GM23338 (cell line): Measurements from ENCODE around the gene KRT1.

Experiments used
- CREB1 ChIP-seq: fragments of 250-450 bp; sonication (Bioruptor Pico); IDR thresholded peaks from 2 replicates; pipeline ENCODE4 v1.5.0; 2020; ENCODE audit warnings: low read depth, mild to moderate bottlenecking, moderate library complexity
- EZH2 ChIP-seq: fragments of 200-600 bp; sonication (generic); IDR thresholded peaks from one replicate; pipeline ENCODE4 v1.8.0; 2017; ENCODE audit warnings: antibody characterized with exemption, mild to moderate bottlenecking, low read depth; ENCODE audit not compliant: unreplicated experiment
- EZH2phosphoT487 ChIP-seq: fragments of 200-600 bp; sonication (generic); IDR thresholded peaks from one replicate; pipeline ENCODE4 v1.8.1; 2018; ENCODE audit warnings: antibody characterized with exemption; ENCODE audit not compliant: unreplicated experiment
- JUNB ChIP-seq: IDR thresholded peaks from one replicate; pipeline ENCODE4 v1.6.1; 2016; ENCODE audit warnings: antibody characterized with exemption; ENCODE audit not compliant: unreplicated experiment
- POLR2AphosphoS5 ChIP-seq: IDR thresholded peaks from 2 replicates; pipeline ENCODE4 v1.6.1; 2016; ENCODE audit warnings: antibody characterized with exemption, low read depth
- ZNF114 ChIP-seq: fragments of 250-450 bp; sonication (Bioruptor Pico); IDR thresholded peaks from 2 replicates; pipeline ENCODE4 v1.5.0; 2020; ENCODE audit warnings: mild to moderate bottlenecking, moderate library complexity
- ZNF331 ChIP-seq: fragments of 250-450 bp; sonication (Bioruptor Pico); IDR thresholded peaks from 2 replicates; pipeline ENCODE4 v1.5.0; 2020; ENCODE audit warnings: low read depth, mild to moderate bottlenecking, moderate library complexity
- TF ChIP-seq, protein P1 (sequence below), 2 experiments: fragments of 200-600 bp in 1 of 2; sonication (generic) in 1 of 2; conservative IDR thresholded peaks; 2 replicates each; pipeline versions ENCODE4 v1.5.1 to v1.6.1; 2016 to 2017; ENCODE audit warnings: antibody characterized with exemption in 2 of 2, low read depth in 2 of 2, mild to moderate bottlenecking in 2 of 2, moderate library complexity in 1 of 2
- TF ChIP-seq, protein P2 (sequence below): fragments of 250-450 bp; sonication (Bioruptor Pico); IDR thresholded peaks from 2 replicates; pipeline ENCODE4 v1.5.0; 2020; ENCODE audit warnings: mild to moderate bottlenecking, moderate library complexity

DNA sequence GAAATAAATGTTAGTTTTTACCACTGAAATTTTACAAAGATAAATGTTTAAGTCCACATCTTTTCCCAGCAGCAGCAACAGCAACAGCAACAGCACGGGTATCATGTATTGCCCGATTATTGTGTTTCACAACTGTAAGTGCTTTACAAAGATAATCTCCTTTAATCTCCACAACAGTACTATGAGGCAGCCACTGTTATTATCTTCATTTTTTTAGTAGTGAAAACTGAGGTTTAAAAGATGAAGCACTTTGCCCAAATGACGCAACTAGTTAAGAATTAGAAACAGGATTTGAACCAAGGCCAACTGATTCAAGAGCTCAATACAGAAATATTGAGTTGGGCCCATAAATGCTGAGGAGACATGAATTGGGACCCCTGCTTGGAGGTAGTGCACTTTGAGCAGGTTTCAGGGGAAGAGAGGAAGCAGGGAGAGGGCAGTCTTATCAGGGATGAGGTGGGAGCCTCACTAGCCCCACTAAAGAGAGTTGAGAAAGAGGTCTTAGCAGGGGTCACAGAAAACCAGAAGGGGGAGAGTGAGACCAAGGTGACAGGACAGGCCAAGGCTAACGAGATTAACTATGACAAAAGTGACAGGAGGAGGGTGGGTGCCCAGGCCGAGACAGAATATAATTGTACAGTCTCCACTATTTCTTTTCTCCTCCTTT, 43.5 kb downstream of the KRT1 start:
- TF ChIP-seq CREB1 (no peak), POLR2AphosphoS5 (no peak), EZH2 (no peak), EZH2phosphoT487 (no peak), ZNF331 (no peak), JUNB (no peak), ZNF114 (CRISPR knock-in tag) (no peak)
- TF ChIP-seq, protein P1, sequence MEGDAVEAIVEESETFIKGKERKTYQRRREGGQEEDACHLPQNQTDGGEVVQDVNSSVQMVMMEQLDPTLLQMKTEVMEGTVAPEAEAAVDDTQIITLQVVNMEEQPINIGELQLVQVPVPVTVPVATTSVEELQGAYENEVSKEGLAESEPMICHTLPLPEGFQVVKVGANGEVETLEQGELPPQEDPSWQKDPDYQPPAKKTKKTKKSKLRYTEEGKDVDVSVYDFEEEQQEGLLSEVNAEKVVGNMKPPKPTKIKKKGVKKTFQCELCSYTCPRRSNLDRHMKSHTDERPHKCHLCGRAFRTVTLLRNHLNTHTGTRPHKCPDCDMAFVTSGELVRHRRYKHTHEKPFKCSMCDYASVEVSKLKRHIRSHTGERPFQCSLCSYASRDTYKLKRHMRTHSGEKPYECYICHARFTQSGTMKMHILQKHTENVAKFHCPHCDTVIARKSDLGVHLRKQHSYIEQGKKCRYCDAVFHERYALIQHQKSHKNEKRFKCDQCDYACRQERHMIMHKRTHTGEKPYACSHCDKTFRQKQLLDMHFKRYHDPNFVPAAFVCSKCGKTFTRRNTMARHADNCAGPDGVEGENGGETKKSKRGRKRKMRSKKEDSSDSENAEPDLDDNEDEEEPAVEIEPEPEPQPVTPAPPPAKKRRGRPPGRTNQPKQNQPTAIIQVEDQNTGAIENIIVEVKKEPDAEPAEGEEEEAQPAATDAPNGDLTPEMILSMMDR (conservative IDR thresholded peaks at IDR 0.05; ENCODE audit: low read depth in 2 of 2): 0 out of 4 replicates have a peak, but pooled peaks of 1 of the 2 experiments have one; percentile 7
- TF ChIP-seq, protein P2, sequence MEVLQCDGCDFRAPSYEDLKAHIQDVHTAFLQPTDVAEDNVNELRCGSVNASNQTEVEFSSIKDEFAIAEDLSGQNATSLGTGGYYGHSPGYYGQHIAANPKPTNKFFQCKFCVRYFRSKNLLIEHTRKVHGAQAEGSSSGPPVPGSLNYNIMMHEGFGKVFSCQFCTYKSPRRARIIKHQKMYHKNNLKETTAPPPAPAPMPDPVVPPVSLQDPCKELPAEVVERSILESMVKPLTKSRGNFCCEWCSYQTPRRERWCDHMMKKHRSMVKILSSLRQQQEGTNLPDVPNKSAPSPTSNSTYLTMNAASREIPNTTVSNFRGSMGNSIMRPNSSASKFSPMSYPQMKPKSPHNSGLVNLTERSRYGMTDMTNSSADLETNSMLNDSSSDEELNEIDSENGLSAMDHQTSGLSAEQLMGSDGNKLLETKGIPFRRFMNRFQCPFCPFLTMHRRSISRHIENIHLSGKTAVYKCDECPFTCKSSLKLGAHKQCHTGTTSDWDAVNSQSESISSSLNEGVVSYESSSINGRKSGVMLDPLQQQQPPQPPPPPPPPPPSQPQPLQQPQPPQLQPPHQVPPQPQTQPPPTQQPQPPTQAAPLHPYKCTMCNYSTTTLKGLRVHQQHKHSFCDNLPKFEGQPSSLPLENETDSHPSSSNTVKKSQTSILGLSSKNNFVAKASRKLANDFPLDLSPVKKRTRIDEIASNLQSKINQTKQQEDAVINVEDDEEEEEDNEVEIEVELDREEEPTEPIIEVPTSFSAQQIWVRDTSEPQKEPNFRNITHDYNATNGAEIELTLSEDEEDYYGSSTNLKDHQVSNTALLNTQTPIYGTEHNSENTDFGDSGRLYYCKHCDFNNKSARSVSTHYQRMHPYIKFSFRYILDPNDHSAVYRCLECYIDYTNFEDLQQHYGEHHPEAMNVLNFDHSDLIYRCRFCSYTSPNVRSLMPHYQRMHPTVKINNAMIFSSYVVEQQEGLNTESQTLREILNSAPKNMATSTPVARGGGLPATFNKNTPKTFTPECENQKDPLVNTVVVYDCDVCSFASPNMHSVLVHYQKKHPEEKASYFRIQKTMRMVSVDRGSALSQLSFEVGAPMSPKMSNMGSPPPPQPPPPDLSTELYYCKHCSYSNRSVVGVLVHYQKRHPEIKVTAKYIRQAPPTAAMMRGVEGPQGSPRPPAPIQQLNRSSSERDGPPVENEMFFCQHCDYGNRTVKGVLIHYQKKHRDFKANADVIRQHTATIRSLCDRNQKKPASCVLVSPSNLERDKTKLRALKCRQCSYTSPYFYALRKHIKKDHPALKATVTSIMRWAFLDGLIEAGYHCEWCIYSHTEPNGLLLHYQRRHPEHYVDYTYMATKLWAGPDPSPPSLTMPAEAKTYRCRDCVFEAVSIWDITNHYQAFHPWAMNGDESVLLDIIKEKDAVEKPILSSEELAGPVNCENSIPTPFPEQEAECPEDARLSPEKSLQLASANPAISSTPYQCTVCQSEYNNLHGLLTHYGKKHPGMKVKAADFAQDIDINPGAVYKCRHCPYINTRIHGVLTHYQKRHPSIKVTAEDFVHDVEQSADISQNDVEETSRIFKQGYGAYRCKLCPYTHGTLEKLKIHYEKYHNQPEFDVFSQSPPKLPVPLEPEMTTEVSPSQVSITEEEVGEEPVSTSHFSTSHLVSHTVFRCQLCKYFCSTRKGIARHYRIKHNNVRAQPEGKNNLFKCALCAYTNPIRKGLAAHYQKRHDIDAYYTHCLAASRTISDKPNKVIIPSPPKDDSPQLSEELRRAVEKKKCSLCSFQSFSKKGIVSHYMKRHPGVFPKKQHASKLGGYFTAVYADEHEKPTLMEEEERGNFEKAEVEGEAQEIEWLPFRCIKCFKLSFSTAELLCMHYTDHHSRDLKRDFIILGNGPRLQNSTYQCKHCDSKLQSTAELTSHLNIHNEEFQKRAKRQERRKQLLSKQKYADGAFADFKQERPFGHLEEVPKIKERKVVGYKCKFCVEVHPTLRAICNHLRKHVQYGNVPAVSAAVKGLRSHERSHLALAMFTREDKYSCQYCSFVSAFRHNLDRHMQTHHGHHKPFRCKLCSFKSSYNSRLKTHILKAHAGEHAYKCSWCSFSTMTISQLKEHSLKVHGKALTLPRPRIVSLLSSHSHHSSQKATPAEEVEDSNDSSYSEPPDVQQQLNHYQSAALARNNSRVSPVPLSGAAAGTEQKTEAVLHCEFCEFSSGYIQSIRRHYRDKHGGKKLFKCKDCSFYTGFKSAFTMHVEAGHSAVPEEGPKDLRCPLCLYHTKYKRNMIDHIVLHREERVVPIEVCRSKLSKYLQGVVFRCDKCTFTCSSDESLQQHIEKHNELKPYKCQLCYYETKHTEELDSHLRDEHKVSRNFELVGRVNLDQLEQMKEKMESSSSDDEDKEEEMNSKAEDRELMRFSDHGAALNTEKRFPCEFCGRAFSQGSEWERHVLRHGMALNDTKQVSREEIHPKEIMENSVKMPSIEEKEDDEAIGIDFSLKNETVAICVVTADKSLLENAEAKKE (CRISPR knock-in tag): no peak
